CD4-positive, alpha-beta T cell (primary cell): ENCODE results near the gene IPMK. TPM values are rescaled to one million over a fixed set of nuclear protein-coding genes. Genes with fewer than 3 reads are reported as not detected.
"Not testable (repeated sequence)": the region's sequence is repeated elsewhere in the genome, so short reads cannot be mapped to it uniquely, and the experiment has no call there.

Experiments used
- ATAC-seq: fragments of 200-7000 bp; cut with Tn5 transposase; one replicate; pipeline ENCODE4 v1.10.0; 2022; ENCODE audit warnings: mild to moderate bottlenecking; ENCODE audit not compliant: poor library complexity
- CTCF ChIA-PET: fragments of 350-600 bp; sonication (Branson Sonifier 250); formaldehyde crosslinking; loops from one replicate; lab custom pipeline; 2021; ENCODE audit warnings: antibody characterized with exemption, inconsistent platforms; lab: Charles Lee
- POLR2A ChIA-PET: fragments of 350-600 bp; sonication (Branson Sonifier 250); formaldehyde crosslinking; loops from one replicate; lab custom pipeline; 2021; ENCODE audit warnings: antibody characterized with exemption, inconsistent platforms; lab: Charles Lee
- DNase-seq, 14 experiments: peaks; one replicate each; pipeline ENCODE4 v3.0.0-alpha.2; 2013 to 2020; ENCODE audit warnings: mixed read lengths in 2 of 14
- H3K27ac ChIP-seq, 2 donors: one replicate each; pipeline versions ENCODE4 v1.5.1 to v1.7.0; 2013; ENCODE audit warnings: low read length in 2 of 2, low read depth in 1 of 2, mild to moderate bottlenecking in 1 of 2
- H3K27me3 ChIP-seq, 2 experiments: 1 replicate in 1 of 2; 2 replicates in 1 of 2; pipeline versions ENCODE4 v1.6.1 to v1.7.0; 2013; ENCODE audit warnings: low read length in 2 of 2, control low read depth in 1 of 2, mild to moderate bottlenecking in 1 of 2, moderate library complexity in 1 of 2; ENCODE audit not compliant: insufficient read depth in 2 of 2, control insufficient read depth in 1 of 2
- H3K36me3 ChIP-seq: one replicate; pipeline ENCODE4 v1.6.1; 2013; ENCODE audit warnings: low read length, control low read depth; ENCODE audit not compliant: insufficient read depth
- H3K4me1 ChIP-seq: one replicate; pipeline ENCODE4 v1.6.1; 2013; ENCODE audit warnings: low read length, control low read depth; ENCODE audit not compliant: insufficient read depth
- H3K4me3 ChIP-seq: one replicate; pipeline ENCODE4 v1.5.1; 2013; ENCODE audit warnings: mild to moderate bottlenecking, low read length, moderate library complexity
- H3K9me3 ChIP-seq, 2 experiments: 1 replicate in 1 of 2; 2 replicates in 1 of 2; pipeline versions ENCODE4 v1.6.1 to v1.7.0; 2013; ENCODE audit warnings: low read length in 2 of 2, mild to moderate bottlenecking in 2 of 2, control low read depth in 1 of 2, moderate library complexity in 1 of 2; ENCODE audit not compliant: control insufficient read depth in 1 of 2, insufficient read depth in 1 of 2
- H3K27ac Mint-ChIP-seq: one replicate; pipeline ENCODE4 v1.8.0; 2020; ENCODE audit warnings: mixed read lengths
- H3K27me3 Mint-ChIP-seq: one replicate; pipeline ENCODE4 v1.8.0; 2021; ENCODE audit warnings: mixed read lengths
- H3K36me3 Mint-ChIP-seq: one replicate; pipeline ENCODE4 v1.8.0; 2021; ENCODE audit warnings: low read depth, mixed read lengths
- H3K4me1 Mint-ChIP-seq: one replicate; pipeline ENCODE4 v1.8.0; 2021; ENCODE audit warnings: low read depth, mixed read lengths
- H3K4me3 Mint-ChIP-seq: one replicate; pipeline ENCODE4 v1.8.0; 2020; ENCODE audit warnings: mild to moderate bottlenecking, mixed read lengths
- H3K9me3 Mint-ChIP-seq: one replicate; pipeline ENCODE4 v1.8.0; 2020; ENCODE audit warnings: mixed read lengths
- CTCF ChIP-seq: fragments of 200-600 bp; IDR thresholded peaks from one replicate; pipeline ENCODE4 v1.8.0; 2022; ENCODE audit warnings: antibody characterized with exemption, mild to moderate bottlenecking
- intact Hi-C, 2 experiments: fragments of 100-400 bp; cut with DNase I in 1 of 2; cut with micrococcal nuclease in 1 of 2; formaldehyde crosslinking; loops; one replicate each; pipeline versions ENCODE4 v1.15.1 to v1.9.0; 2023 to 2025; cut with DNase I, micrococcal nuclease
- total RNA-seq, 174 experiments: library from RNA in 2 of 174; stranded (reverse) in 2 of 174; gene quantifications; one replicate each; pipeline ENCODE4 v1.2.3 and lab custom pipeline; 2021 to 2026

IPMK gene
- total RNA-seq, 2 experiments from 2014 or later, result 1.4 to 1.5 TPM

GRCh38 chr10:58253184-58253583 is 14.5 kb downstream of the IPMK start:
- H3K36me3 Mint-ChIP-seq, result peaks cover 32% of the 10 kb centered on the region

GRCh38 chr10:58244666-58245065 is 23.0 kb downstream of the IPMK start:
- ATAC-seq, CTCF ChIA-PET, H3K36me3 ChIP-seq, H3K27ac Mint-ChIP-seq, H3K4me1 ChIP-seq, H3K4me3 Mint-ChIP-seq, H3K27me3 ChIP-seq, H3K9me3 Mint-ChIP-seq, POLR2A ChIA-PET, H3K27ac ChIP-seq, intact Hi-C loops, DNase-seq, H3K4me3 ChIP-seq, H3K27me3 Mint-ChIP-seq: not testable (repeated sequence)
- H3K4me1 Mint-ChIP-seq, result peaks cover 33% of the 10 kb centered on the region
- peaks cover 29% of the 10 kb centered on the region for H3K36me3 Mint-ChIP-seq
- H3K9me3 ChIP-seq, result peaks cover 0 to 14% of the 10 kb centered on the region in 2 experiments

More at GRCh38 chr10:58253184-58253583, 14.5 kb downstream of the IPMK start:
- Histone ChIP-seq H3K4me1 (peaks cover 4% of the 10 kb centered on the region), H3K27ac (no peak overlapping the region), H3K36me3 (no peaks in the 10 kb centered on the region), H3K9me3 (peaks cover 0 to 4% of the 10 kb centered on the region in 2 experiments), H3K4me3 (no peak overlapping the region), H3K27me3 (no peaks in the 10 kb centered on the region)
- ChIA-PET POLR2A (no interaction called here), CTCF (no interaction called here)
- DNase-seq (no peak), ATAC-seq (no peak)
- Mint-ChIP-seq H3K27ac (no peak overlapping the region), H3K4me3 (no peak overlapping the region), H3K27me3 (no peaks in the 10 kb centered on the region), H3K4me1 (peaks cover 22% of the 10 kb centered on the region), H3K9me3 (peaks cover 13% of the 10 kb centered on the region)
- intact Hi-C loops, result no loop called here
- TF ChIP-seq CTCF, result no peak

- CTCF ChIA-PET, H3K4me3 ChIP-seq, H3K4me1 ChIP-seq, H3K27me3 Mint-ChIP-seq, intact Hi-C loops, H3K27ac Mint-ChIP-seq, H3K4me3 Mint-ChIP-seq, H3K27me3 ChIP-seq, ATAC-seq, H3K27ac ChIP-seq, H3K9me3 Mint-ChIP-seq, H3K36me3 ChIP-seq, DNase-seq, POLR2A ChIA-PET: not testable (repeated sequence)
- Mint-ChIP-seq H3K36me3 (peaks cover 29% of the 10 kb centered on the region), H3K4me1 (peaks cover 35% of the 10 kb centered on the region)
- peaks cover 0 to 14% of the 10 kb centered on the region in 2 experiments for H3K9me3 ChIP-seq
These were observed 23.5 kb downstream of the IPMK start for GRCh38 chr10:58244242-58244641.

- CTCF ChIA-PET, POLR2A ChIA-PET, intact Hi-C loops: not testable (repeated sequence)
These were observed 23.9 kb downstream of the IPMK start for GRCh38 chr10:58243801-58244200.

More at GRCh38 chr10:58243801-58244200, 23.9 kb downstream of the IPMK start:
- H3K4me3 Mint-ChIP-seq, DNase-seq, H3K27me3 Mint-ChIP-seq, H3K27ac ChIP-seq, H3K27me3 ChIP-seq, H3K36me3 ChIP-seq, H3K27ac Mint-ChIP-seq, H3K4me3 ChIP-seq, ATAC-seq, H3K4me1 ChIP-seq, H3K9me3 Mint-ChIP-seq: not testable (repeated sequence)
- peaks cover 35% of the 10 kb centered on the region for H3K4me1 Mint-ChIP-seq
- peaks cover 0 to 14% of the 10 kb centered on the region in 2 experiments for H3K9me3 ChIP-seq
- peaks cover 29% of the 10 kb centered on the region for H3K36me3 Mint-ChIP-seq
